Activated CD4-positive, alpha-beta T cell treated with anti-CD3 and anti-CD28 coated beads, Interleukin-2, amount 50 U/mL, for 1 hour (primary cell): ENCODE measurements around the gene PRIMA1.

Experiments
- DNase-seq: peaks from one replicate; pipeline ENCODE4 v3.0.0-alpha.2; 2020

PRIMA1 gene

DNA sequence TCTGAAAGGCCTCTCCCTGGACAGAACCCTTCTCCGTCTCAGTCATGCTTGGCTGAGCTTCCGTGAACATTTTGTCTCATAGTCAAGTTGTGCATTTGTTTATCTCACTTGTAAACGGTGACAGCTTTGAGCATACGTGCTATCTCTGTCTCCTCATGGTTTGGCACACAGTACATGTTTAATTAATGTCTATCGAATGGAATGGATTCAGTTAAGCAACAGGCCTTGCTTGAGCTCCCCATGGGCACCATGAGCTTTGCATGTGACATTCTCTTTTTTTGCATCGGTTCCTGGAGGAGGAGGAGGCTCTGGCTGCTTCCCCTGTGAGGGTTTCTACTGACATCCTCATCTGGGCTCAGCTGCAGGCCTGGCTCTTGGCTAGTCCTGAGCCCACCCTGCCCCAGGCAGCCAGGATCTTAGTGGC lies 80.0 kb downstream of the PRIMA1 start:
- DNase-seq, result no peak

GRCh38 chr14:93707475-93707874 lies 80.8 kb downstream of the PRIMA1 start:
- DNase-seq, result no peak

DNA sequence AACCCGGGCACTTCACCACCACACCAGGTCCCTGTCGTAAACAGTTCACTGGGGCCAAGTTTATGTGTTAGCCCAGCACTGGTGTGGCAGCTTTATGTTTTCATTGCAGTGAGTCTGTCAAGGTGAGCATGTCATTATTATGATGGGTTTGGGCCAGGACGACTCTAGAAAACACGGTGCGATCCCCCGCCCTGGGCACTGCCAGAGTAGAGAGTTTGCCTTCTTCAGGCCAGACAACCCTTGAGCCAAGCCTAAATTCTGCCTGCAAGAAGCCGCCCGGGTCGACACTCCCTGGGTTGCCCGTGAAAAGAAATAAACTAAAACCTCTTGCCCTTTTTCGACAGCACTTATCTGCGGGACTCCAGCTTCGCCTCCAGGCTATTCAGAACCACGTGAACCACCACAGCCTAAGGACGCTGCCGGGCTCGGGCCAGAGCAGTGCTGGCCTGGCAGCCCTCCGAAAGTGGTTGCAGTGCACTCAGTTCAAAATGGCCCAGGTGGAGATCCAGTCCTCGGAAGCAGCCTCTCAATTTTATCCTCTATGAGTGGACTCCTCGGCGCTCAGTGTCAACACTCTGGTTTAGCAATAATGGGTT lies 81.8 kb downstream of the PRIMA1 start:
- no peak for DNase-seq

- no peak for DNase-seq
Measured at GRCh38 chr14:93705513-93706156, 82.7 kb downstream of the PRIMA1 start.

DNA sequence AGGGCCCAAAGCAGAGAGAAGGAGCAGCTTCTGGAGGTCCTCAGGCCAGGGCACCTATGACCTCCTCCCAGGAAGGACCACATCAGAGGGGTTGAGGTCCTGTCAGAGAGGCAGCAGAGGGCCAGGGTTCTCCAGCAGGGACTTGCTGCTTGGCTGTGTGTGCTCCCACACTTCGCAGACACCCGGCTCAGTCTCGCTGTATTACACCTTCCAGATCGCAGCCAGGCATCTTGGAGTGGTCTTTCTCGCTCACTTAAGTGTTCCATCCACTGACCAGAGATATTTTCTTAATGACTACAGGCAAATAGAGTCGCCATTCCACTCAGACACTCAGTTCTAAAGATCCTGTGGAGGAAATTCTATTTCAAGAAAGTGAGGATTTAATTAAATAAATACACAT lies 84.3 kb downstream of the PRIMA1 start:
- no peak for DNase-seq

GRCh38 chr14:93702946-93703345 lies 85.3 kb downstream of the PRIMA1 start:
- no peak for DNase-seq

DNA sequence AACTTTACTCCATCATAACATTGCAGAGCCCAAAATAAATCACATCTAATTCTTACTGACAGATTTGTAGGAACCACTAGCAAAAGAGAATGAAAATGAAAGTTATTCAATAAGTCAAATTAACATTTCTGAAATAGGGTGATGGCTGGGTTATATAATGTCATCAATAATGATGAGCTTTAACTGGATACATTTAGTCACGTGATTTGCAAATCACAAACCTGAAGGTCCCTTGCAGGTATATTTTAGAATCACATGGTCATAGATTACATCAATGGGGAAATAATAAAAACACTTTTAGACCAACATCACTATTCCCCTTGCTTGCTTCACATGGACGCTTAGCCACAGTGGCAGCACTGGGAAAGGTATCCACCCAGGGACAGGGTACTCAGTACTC lies 86.7 kb downstream of the PRIMA1 start:
- no peak for DNase-seq

GRCh38 chr14:93700928-93701327 lies 87.4 kb downstream of the PRIMA1 start:
- no peak for DNase-seq

DNA sequence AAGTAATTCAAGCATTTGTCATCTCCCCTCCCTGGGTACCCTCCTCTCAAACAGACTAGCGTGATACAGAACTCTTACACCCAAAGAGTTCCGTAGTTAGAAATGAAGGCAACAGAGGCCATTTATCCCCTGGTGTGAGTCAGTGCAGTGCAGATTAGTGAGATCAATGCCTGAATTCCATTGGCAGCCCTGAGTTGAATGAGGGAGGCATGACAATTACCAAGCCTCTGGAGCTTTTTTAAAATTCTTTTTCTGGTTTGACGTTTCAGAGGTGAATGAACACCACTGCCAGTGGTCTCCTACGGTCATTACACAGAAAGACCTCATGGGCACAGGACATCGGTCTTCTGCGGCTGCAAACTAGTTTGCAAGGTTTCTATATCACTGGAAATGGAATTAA lies 94.4 kb downstream of the PRIMA1 start:
- no peak for DNase-seq

DNA sequence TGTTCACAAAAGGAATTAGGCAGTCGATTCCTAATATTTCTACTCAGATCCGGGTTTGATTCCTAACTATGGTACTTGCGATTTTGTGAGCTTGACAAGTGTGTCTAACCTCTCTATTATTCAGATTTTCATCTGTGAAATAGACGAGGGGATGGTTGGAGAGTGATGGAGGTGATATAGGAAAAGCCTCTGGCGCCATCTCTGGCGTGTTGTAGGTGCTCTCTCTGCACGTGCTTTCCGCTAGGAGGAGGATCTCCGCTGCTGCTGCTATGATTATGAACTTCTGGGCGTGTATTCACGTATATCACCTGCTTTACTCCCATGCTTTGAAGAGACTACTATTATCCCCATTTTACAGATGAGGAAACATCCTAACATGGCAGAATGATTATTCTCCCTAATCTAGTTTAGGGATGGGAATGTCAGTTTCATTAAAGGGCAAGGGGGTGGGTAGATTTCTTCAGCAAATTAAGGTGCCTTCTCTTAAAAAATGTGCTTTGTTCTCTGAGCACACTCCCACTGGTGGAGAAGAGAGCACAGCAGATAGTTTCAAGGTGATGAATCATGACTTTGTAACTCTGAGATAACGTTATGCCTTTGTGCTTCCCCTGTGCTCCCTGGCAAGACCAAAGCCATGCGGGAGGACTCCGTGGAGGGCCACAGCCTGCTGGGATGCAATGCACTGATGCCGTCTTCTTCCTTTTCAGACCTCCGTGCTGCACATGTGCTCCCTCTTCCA lies 97.1 kb downstream of the PRIMA1 start:
- DNase-seq, result no peak

DNA sequence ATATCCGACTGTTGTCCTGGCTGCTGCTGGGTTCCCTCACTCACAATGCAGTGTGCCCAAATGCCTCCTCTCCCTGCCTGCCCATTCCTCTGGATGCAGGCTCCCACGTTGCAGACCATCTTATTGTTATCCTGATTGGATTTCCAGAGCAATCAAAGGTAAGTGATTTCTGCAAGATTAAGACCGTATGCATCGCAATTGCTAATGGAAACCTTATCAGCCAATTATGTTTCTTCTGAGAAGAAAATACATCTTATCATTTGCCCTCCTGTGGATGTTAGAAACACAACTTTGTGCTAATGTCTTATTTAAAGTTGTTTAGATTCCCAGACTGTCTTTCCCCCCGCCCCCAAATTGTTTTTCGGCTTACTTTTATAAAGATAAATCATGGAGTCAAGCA lies 98.1 kb downstream of the PRIMA1 start:
- DNase-seq, result no peak

DNA sequence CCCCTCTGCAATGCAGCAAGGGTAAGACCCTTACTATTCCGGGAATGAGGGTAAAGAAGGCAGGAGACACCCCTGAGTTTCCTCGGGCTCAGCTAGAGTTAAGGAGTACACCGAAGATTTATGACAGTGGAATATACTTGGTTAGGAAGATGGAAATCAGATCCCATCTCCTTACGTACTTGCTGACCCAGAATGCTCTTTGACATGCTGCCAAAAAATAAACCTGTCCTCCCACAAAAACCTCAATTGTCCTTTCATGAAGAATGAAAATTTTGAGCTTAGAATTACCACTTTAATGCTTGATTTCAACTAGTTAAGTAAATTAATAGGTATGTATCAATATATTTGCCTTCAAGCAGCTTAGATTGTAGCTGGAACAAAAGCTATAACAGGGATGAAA lies 99.5 kb downstream of the PRIMA1 start:
- no peak for DNase-seq

GRCh38 chr14:93688239-93688666 lies 100.0 kb downstream of the PRIMA1 start:
- DNase-seq, result no peak

DNA sequence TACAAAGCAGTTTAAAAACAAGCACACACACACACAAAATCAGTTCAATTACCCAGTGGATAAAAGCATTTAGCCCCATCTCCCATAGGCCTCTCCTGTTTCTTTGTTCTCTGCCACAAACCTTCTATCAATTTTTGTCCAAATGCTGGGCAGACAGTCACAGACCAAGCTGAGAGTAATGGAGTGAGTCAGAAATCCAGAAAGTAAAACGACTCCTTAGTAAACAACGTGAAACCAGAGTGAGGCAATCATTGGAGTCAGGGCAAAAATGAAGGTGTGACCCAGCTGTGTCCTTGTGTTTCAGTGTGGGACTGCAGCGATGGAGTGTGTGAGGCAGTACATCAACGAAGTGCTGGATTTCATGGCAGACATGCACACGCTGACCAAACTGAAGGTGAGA lies 102.0 kb downstream of the PRIMA1 start:
- DNase-seq, result no peak

GRCh38 chr14:93685121-93685895 lies 103.0 kb downstream of the PRIMA1 start:
- no peak for DNase-seq

DNA sequence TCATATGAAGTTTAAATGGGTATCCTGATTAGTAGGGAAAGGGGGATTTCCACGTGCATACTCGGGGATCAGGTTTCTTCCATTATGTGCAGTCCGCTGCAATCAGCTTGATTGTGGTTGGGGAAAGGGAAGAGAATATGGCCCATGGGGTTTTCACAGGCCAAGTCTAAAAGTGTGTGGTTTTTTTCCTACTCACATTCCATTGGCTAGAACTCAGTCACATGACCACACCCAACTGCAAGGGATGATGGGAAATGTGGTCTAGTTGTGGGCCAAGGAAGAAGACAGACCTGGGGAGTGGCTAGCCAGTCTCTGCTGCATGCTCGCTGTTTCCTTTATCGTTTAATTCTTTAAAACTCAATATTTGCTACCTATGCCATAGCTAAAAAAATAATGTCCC lies 105.1 kb downstream of the PRIMA1 start:
- DNase-seq, result no peak

DNA sequence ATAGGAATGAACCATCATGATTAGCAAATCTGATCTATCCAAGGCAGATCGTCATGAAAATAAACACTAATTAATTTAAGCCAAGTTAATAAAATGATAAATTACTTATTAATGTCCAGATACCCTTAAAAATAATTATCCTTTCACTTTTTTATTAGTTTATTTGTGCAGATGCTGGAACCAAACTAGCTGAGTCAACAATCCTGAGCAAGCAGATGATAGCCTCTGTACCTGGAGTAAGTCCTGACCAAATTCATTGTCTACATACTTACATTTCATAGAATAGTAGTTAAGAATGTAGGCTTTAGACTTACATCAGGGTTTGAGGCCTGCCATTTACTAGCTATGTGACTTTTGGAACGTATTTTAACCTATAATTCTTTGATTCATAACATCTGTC lies 105.8 kb downstream of the PRIMA1 start:
- DNase-seq, result no peak

DNA sequence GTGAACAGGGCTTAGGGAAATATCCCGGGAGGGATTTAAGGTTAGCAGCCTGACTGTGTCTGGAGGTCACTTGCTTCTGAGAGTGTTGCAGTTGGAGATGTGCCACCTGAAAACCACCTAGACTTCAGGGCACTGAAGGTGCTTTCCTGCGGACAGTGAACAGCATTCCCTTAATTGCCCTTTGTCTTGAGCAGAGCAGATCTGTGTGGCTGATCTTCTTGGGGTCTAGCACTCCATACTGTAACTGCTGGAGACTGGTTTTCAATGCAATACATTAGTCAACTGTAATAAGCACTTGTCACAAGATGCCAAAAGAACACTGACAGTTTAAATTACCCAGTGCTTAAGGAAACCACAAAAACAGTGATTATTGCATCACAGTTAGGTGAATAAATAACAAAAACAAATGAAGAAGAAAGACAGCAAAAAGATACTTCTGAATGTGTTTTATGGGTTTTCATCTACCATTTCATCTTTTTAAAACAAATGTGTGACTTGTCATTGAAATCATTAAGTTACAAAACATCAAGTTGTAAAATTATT lies 111.8 kb downstream of the PRIMA1 start:
- no peak for DNase-seq

- DNase-seq, result no peak
Measured at GRCh38 chr14:93675651-93676050, 112.6 kb downstream of the PRIMA1 start.

- DNase-seq, result no peak
Measured at GRCh38 chr14:93674343-93674742, 113.9 kb downstream of the PRIMA1 start.

- no peak for DNase-seq
Measured at GRCh38 chr14:93669632-93670031, 118.7 kb downstream of the PRIMA1 start.
